ENCODE measurements around the gene PITPNM1.
"Not testable (repeated sequence)": the region's sequence is repeated elsewhere in the genome, so short reads cannot be mapped to it uniquely, and the experiment has no call there.

PITPNM1 gene

DNA sequence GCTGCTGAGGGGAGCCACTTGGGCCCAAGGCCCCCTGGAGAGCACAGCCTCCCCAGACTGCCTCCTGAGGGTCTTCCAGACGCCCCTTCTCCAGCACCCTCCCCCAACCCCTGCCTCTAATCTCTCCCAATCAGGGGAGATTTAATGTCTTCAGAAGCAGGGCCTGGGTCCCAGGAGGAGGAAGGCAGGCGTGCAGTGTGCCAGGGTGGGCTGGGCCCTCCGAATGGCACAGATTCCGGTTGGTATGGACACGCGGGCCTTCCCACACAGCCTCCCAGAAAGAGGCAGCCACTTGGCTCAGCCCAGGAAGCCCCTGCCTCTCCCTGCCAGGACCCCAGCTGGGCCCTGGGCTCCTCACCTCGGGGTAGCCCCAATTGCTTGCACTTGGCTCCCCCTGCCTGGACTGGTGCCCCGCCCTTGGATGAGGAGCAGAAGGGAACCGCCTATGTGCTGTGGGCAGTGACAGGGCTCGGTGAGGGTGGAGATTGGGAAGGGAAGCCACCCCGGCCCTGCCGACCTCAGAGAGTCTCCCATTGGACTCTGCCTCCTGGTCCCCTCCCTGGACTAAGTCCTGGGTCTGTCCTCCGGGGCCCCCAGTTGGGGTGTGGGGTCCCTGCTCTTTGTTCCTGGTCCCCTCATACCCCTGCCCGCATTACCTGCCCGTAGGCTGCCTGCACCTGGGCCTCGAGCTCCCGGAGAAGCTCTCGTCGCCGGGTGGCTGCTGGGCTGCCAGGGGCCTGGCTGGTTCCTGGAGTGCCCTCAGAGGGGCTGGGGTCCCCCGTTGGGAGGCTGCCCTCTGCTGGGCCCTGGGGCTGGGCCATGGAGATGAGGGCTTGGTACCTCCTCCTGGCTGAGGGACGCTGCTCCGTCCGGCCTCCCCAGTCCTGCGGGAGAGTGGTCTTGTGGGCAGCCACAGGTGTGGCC lies 18.7 kb upstream of the PITPNM1 start:
- no peak for DNase-seq (ENCODE audit: low read depth in 2 of 2)

GRCh38 chr11:67522844-67523555 lies 17.8 kb upstream of the PITPNM1 start, which contains the start of gene CABP2:
Gene CABP2, minus strand, starts transcription at chr11:67523446. Its CDS starts 120 bp downstream, at chr11:67523326.
- DNase-seq (ENCODE audit: low read depth in 2 of 2) = no peak

DNA sequence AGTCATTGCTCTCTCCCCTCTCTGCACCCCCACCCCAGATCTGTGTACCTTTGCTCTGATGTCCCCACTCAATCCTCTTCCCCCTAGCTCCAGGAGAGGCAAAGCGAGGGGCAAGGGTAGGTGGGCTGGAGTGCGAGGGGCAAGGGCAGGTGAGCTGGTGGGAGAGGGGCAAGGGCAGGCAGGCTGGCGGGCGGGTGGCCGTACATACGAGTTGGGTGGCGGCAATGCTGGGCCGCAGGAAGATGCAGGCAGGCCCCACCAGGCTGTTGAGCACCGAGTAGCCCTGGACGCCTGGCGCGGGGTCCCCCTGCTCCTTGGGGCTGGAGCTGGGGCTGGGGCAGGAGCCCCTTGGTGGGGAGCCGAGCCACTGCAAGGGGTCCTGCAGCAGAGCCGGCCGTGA lies 17.2 kb upstream of the PITPNM1 start:
- DNase-seq (ENCODE audit: low read depth in 2 of 2) = no peak

DNA sequence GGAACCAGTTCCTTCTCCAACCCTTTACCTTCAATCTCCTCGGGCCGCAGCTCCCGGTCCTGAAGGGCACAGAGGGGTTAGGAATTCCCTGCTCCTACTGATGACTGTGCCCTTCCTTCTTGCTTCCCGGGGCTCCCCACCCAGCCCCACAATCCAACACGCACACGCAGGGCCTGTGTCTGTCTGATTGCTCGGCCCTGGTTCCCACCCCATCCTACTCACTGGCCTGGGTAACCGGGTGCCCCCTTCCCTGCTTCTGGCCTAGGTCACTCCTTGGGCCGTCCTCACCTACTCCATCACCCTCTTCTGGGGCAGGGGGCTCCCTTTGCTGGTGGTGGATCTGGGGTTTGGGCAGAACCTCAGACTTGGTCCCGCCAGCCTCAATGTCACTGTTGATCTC lies 16.8 kb upstream of the PITPNM1 start:
- no peak for DNase-seq (ENCODE audit: low read depth in 2 of 2)

- no peak for DNase-seq (ENCODE audit: low read depth in 2 of 2)
These were observed 16.0 kb upstream of the PITPNM1 start for GRCh38 chr11:67520856-67521824.

GRCh38 chr11:67519726-67520125 lies 14.6 kb upstream of the PITPNM1 start:
- no peak for DNase-seq (ENCODE audit: low read depth in 2 of 2)

GRCh38 chr11:67517784-67518552 lies 12.8 kb upstream of the PITPNM1 start:
- DNase-seq (ENCODE audit: low read depth in 2 of 2) = no peak

DNA sequence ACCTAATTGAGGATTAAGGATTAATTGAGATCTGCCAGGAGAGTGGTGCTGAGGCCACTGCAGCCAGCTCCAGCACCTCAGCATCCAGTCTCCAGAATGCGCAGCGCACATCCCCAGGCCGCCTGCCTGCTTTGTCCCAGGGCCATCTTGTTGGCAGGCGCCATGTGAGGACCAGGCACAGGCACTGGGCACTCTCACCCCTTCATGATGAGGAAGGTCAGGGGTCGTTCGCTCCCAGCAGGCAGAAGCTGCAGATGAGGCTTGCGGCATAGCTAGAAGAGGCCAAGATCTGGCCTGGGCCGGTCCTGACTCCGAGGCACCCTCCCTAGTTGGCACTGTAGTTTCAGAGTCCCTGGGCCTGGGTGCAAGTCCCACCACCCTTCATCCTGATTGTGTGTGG lies 11.6 kb upstream of the PITPNM1 start:
- DNase-seq (ENCODE audit: low read depth in 2 of 2) = no peak

DNA sequence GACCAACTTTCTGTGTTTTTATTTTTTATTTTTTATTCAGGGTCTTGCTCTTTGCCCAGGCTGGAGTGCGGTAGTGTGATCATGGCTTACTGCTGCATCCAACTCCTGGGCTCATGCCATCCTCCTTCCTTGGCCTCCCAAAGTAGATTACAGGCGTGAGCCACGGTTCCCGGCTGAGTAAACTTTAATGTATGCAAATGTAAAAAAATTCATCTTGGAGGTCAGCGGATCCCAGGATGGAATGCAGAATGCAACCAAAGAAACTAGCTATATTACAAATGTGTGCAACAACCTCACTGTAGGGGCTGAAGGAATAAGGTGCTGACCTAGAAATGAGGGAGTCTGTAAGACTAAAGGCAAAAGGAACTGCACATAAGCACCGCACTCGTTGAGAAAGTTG lies 9.0 kb upstream of the PITPNM1 start:
- no peak for DNase-seq (ENCODE audit: low read depth in 2 of 2)

- DNase-seq (ENCODE audit: low read depth in 2 of 2) = not testable (repeated sequence)
These were observed 6.4 kb upstream of the PITPNM1 start for GRCh38 chr11:67511558-67511957.

DNA sequence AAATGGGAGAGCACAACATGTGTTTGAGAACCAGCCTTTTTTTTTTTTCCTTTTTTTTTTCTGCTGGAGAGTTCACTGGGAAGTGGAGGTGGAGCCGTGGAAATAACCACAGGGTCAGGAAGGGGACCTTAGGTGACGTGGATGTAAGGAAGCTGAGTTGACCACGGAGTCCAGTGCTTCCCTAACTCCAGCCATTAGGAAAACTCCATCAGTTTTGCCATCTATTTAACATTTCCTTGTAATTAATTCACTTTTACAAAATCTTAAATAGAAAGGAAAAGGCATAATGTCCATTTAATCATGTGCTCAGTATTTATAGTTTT lies 4.8 kb upstream of the PITPNM1 start:
- no peak for DNase-seq (ENCODE audit: low read depth in 2 of 2)

DNA sequence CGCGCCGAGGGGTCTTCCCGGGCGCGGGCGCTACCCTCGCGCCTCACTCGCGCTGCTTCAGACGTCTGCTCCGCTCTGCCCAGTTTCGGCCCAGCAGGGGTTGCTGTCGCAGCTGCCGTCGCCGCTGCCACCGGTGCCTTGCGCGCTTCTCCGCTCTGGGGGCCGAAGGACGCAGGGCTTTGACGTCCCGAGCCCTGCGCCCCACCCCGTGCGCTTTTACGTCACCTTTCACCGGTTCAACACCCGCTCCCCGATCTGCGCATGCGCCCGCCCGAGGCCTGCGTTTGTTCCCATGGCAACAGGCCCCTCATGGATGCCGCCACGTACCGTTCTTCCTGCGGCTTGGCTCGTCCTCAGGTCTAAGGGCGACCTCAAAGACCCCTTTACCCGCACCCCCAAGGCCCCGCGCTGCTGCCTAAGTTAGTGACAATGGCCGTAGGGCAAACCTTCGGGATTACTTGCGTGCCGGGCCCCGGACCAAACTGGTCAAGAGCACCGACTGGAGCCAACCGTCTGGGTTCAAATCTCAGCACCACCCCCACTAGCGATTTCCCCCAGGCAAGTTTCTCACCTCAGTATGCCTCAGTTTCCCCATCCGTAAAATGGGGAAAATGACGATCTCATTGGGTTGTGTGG lies 3.4 kb upstream of the PITPNM1 start:
- peak; percentile 97 to 98 for DNase-seq (ENCODE audit: low read depth in 2 of 2)

DNA sequence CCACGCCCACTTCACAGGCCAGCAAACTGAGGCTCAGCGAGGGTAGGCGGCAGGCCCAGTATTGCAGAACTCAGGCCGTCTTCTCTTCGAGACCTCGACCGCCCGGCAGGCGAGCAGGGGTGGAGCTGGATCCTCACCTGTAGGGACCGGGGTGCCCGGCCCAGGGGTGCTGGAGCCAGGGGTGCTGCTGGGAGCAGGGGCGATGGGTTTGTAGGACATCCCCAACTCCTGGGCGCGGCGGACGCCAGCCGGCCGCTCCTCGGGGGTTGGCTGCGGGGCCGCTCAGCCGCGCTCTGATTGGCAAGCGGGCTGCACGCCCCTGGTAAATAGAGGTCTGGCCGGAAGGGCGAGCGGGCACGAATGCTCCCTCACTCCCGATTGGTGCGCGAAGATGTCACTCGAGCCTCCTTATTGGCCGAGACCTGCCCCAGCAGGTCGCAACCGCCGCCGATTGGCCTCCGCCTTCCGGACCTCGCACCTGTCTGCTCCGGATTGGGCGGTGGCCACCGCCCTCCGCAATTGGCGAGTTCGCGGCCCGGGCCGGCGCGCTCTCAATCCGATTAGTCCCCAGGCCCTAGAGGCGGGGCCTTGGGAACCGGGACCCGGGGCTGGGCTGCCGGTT lies 2.8 kb upstream of the PITPNM1 start, which contains the start of gene CDK2AP2:
CDK2AP2 (minus strand) TSS at position 299 of the 622 bp plus-strand sequence; CDS start at position 219, 80 bp downstream.
- DNase-seq (ENCODE audit: low read depth in 2 of 2) = peak; percentile 92 to 96

DNA sequence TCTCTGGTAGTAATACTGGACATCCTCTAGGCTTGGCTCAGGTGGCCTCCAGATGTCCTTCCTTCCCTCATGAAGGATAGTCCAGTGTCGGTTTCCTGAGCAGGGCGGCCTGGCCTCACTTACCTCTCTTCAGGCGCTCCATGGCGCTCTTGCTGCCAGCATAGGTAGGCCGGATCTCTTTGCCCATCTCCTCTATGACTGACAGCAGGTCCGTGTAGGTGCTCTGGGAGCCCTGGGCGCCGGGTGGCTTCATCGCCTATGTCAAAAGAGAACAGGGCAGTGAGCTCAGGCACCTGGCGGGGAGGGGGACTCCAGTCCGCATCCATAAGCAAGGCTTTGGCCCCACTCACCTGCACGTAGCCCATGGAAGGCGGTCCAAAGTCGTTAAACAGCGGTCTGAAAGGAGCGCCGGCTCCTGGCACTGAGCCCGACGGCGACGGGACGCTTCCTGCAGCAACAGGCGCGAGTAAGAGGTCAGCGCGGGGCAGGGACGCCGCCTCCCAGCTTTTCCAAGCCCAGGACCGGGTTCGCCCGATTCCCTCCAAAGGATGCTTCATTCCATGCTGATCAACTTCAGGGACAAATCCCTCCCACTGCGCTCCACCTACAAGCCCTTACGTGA lies 2.2 kb upstream of the PITPNM1 start:
- no peak for DNase-seq (ENCODE audit: low read depth in 2 of 2)

- DNase-seq (ENCODE audit: low read depth in 2 of 2) = no peak
These were observed 1.4 kb upstream of the PITPNM1 start for GRCh38 chr11:67506426-67507051.

GRCh38 chr11:67505605-67506396 lies 638 bp upstream of the PITPNM1 start:
- peak; percentile 73 to 75 for DNase-seq (ENCODE audit: low read depth in 2 of 2)

GRCh38 chr11:67504005-67504949 lies 886 bp downstream of the PITPNM1 start:
- DNase-seq (ENCODE audit: low read depth in 2 of 2) = no peak
